Activated naive CD4-positive, alpha-beta T cell treated with anti-CD3 and anti-CD28 coated beads, Interleukin-2, amount 50 U/mL, for 16 hours (primary cell): ENCODE measurements around the gene URI1.
"Not testable (repeated sequence)": the region's sequence is repeated elsewhere in the genome, so short reads cannot be mapped to it uniquely, and the experiment has no call there.

Experiments used
- DNase-seq: peaks from one replicate; pipeline ENCODE4 v3.0.0-alpha.2; 2020

URI1 gene

DNA sequence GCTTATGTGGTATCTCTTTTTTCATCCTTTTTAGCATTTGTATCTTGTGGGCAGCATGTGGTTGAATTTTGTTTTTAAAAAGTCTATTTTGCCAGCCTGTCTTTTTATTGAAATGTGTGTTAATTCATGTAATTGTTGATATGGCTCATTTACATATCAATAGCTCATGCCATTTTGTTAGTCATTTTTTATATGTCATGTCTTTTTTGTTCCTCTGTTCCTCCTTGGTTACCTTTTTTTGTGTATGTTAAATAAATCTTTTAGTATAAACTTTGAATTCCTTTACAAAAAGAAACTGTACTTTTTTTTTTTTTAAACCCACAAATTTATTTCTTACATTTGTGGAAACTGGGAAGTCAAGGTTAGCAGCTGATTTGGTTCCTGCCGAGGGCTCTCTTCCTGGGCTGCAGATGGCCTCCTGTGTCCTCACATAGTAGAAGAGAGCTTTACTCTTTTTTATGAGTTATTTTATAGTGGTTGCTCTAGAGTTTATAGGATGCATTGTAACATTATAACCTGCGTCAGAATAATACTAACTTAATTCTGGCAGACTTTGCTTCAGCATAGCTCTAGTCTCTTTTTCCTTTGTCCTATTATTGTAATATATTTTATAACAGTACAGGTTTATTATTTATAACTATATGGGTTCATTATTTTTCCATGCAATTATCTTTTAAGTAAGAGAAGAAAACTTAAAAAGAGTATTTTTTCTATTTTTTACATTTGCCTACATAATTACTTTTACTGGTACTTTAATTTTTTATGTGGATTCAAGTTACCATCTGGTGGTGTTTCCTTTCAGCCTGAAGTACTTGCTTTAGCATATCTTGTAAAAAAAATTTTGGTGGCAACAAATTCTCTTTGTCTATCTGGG, 86.3 kb downstream of the URI1 start:
- DNase-seq: no peak

DNA sequence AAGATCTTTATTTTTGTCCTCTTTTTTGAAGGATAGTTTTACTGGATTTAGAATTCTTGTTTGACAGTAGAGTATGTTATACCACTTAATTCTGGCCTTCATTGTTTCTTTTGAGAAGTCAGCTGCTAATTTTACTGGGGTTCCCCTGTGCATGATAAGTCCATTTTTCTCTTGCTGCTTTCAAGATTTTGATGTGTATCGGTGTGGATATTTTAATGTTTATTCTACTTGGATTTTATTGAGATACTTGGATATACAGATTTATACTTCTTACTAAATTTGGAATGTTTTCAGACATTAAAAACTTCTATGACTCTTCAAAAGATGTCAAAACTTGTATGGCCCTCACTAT, 86.9 kb downstream of the URI1 start:
- no peak for DNase-seq

DNA sequence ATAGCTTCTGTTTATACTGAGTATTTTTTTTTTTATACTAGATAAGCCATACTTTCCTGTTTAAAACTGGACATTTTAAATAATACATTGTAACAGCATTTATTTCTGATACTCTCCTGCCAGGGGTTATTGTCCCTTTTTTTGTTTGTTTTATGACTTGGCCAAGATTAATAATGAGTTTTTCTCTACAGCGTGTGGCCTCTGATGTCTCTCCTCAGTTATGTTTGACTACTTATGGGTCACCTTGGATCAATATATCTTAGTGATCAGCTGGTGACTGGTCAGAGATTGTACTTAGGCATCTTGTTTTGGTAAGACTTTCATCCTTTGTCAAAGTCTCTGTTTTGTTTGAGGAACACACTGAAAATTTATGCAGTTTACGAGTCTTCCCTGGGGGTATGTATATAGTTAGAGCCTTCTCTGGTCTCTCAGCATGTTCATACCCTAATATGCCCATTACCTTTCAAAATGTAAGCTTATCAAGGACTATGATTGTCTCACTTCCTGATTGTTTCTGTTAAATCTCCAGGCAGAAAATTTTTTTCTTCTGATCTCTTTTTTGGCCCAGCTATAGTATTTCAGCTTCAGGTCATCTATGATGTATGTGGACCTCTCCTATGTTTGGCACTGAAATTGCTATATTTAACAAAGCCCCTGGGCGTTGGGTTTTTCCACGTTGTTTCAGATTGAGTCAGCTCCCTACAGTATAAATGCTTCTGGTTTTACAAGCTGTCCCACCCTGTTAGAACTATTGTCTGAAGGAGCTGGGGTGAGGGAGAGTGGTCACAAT, 87.9 kb downstream of the URI1 start:
- no peak for DNase-seq

DNA sequence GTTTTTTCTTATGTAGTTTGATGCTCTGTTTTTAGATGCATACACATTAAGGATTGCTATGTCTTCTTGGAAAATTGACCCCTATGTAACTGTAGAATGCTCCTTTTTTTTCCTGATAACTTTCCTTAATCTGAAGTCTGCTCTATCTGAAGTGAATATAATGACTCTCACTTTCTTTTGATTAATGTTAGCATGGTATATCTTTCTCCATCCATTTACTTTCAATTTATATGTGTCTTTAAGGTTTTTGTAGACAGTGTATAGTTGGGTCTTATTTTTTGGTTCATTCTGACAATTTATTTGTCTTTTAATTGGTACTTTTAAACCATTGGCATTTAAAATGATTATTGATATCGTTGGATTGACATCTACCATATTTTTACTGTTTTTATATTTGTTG, 92.3 kb downstream of the URI1 start:
- no peak for DNase-seq

DNA sequence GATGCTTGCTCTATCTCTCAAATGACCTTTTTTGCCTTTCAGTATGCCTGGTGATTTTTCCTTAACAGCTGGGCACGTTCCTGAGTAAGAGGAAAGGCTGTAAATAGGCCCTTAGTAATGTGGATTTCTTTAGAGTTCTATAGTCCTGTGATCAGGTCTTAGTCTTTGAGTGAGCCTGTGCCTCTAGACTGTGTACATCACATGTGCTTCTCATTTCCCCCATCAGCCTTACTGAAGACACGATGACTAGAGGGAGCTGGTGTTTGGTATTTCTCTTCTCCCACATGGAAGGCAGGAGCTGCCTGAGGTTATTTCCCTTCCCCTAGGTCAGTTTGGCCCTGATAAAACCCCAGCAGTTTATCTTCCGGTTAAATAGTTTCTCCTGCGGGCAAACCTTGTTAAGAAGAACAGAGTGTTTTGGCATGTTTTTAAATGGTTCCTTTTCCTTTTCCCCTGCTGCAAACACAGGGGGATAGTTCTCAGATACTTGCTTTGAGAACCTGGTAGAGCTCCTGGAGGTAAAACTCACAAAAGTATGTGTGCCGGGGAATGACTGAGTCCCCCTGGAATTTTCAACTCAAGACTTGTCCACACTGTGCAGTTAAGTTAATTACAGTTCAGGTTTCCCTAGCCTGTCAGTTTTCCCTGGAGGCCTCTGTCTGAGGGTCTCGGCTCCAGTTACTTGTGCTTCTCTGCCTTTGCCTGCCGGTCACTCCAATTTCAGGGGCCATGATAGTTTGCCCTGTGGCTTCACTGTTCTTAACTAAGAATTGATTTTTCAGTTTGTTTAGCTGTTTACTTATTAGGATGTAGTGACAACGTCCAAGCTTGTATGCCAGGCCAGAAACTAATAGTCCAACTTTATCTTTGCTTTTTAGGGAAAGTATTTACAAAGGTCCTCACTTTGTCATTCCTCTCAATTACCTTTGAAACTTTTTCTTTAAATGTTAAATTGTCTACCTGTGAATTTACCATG, 94.4 kb downstream of the URI1 start:
- no peak for DNase-seq

DNA sequence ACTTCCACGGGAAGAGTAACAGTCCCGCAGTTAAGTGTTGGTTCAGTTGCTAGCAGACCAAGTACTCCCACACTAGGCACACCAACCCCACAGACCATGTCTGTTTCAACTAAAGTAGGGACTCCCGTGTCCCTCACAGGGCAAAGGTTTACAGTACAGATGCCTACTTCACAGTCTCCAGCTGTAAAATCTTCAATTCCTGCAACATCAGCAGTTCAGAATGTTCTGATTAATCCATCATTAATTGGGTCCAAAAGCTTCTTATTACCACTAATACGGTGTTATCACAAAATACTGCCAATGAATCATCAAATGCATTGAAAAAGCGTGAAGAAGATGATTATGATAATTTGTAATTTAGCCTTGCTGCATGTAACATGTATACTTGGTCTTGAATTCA, 95.8 kb downstream of the URI1 start:
- DNase-seq: no peak

DNA sequence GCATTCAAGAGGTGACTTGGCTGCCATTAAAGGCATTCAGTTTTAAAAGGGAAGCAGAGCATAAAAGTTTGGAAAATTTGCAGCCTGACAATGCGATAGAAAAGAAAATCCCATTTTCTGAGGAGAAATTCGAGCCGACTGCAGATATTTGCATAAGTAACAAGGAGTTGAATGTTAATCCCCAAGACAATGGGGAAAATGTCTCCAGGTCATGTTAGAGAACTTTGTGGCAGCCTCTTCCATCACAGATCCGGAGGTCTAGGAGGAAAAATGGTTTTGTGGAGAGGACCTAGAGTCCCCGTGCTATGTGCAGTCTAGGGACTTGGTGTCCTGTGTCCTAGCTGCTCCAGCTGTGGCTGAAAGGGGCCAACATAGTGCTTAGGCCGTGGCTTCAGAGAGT, 99.9 kb downstream of the URI1 start:
- DNase-seq: not testable (repeated sequence)

DNA sequence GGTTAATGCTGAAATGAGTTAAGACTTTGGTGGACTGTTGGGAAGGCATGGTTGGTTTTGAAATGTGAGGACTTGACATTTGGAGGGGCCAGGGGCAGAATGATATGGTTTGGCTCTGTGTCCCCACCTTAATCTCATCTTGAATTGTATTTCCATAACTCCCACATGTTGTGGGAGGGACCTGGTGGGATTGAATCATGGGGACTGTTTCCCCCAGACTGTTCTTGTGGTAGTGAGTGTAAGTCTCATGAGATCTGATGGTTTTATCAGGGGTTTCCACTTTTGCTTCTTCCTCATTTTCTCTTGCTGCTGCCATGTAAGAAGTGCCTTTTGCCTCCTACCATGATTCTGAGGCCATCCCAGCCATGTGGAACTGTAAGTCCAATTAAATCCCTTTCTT, 101.0 kb downstream of the URI1 start:
- not testable (repeated sequence) for DNase-seq

DNA sequence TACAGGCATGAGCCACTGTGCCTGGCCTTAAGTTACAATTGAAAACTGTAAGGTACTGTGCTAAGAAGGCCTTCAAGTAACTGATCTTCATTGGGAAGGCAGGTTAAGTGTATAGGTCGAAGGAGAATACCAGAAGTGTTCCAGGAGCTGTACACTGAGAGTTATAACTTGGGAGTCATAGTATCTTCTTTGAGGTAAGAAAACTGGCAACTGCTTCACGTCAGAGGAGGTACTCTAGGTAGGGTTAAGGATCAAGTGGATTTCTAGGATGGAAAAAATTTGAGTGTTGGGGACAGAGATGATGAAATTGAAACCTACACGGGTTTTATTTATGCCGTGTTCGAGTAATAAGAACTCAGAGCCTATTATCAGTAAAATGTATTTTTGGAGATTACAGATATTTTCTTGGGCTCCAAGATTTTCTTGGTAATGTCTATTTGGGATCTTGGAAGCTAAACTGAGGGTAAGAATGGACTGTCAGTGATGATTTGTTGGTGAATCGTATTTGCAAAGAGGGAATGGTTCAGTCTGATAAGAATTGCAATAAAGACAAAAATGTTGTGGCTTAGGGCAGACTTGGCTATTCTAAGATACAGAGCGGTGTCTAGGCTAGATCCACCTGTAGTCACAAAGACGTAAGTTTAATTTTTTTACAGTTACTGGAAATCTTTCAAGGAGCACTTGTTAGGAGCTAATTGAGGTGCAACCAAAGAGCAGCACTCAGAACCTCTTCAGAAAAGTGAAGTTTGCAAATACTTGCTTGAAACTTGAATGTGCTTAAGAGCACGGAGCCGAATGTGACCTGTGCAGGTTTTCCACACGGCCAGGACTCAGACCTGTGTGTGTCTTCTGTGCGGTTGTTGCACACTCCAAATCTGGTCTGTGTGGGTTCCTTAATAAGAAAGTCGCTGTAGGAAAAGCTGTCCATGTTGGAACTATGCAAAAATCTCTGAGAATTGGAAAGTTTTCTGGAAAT, 102.5 kb downstream of the URI1 start:
- DNase-seq: no peak

DNA sequence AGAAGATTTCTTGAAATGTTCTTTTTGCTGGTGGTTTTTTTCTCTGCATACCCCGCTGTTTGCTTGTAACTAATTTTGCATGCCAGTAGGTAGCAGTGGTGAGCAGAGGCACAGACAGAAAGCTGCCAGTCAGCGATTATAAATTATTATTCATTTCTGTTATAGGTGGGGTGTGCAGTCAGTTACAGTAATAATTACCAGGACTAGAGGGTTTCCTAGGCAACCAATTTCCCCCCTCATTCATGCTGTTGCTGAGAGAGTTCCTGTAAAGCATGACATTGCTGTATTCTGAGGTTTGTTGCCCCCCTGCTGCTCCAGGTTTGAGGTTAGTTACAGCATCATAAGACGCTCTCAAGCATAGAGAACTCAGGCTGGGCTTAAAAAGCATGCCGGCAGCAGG, 104.5 kb downstream of the URI1 start:
- DNase-seq: no peak

DNA sequence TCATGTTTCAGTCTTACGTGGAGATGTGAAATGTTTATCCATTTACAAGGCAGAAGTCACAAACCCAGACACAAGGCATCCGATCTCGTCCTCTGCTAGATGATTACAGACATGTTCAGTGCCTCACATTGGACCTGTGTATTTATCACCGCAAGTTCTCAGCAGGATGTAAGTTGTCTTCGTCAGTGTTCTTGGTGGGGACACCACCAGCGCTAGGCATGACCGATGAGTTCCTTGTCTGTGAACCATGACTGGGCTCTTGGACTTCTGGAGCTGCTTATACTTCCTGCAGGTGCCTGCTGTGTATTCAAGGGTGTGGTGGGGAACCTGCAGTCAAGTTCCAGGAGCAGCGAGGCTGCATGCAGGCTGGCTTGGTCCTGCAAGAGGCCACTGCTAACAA, 105.4 kb downstream of the URI1 start:
- DNase-seq: no peak

DNA sequence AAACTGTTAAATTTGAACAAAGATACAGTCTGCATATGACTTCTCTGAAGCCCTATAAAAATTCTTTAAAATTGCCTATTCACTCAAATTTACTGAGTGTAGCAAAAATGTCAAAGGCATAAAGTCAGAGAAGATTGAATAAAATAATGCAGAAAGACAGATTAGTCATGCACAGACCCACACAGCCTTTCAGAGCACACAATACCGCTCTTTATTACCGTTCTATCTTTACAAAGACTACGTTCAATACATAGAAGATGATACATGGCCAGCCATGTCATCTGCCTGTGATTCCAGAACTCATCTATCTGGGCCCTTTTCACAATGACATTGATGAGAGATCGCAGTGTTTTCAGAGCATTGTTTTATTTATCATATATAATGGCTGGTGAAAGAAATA, 107.2 kb downstream of the URI1 start:
- no peak for DNase-seq

DNA sequence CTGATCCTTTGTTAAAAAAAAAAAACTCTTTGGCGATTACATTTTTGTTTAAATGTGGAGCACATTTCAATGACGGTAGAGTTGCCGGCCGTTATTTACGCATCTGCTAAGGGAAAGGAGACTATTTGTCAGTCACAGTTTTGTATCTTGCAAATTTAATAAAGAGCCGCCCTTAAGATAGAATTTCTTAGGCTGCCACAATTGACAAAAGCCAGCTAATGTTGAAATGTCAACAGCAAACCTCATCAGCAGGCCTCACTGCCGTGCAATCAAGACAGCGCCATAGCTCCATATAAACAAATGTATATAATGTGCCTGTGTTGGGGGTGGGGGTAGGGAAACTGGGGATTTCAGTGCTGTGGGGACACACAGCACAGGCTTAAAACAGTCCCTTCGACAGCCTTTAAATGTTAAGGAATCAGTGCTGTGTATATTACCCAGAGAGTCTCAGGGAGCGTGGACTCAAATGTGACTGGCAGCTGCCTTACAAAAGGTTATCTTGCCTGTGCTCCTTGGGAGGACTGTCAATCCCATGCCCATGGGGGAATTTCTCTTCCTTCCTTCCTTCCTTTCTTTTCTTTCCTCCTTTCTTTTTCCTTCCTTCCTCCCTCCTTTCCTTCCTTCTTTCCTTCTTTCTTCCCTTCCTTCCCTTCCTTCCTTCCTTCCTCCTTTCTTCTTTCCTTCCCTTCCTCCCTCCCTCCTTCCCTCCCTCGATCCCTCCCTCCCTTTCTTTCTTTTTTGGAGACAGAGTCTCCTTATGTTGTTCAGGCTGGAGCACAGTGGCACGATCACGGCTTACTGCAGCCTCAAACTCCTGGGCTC, 108.0 kb downstream of the URI1 start:
- DNase-seq: no peak

DNA sequence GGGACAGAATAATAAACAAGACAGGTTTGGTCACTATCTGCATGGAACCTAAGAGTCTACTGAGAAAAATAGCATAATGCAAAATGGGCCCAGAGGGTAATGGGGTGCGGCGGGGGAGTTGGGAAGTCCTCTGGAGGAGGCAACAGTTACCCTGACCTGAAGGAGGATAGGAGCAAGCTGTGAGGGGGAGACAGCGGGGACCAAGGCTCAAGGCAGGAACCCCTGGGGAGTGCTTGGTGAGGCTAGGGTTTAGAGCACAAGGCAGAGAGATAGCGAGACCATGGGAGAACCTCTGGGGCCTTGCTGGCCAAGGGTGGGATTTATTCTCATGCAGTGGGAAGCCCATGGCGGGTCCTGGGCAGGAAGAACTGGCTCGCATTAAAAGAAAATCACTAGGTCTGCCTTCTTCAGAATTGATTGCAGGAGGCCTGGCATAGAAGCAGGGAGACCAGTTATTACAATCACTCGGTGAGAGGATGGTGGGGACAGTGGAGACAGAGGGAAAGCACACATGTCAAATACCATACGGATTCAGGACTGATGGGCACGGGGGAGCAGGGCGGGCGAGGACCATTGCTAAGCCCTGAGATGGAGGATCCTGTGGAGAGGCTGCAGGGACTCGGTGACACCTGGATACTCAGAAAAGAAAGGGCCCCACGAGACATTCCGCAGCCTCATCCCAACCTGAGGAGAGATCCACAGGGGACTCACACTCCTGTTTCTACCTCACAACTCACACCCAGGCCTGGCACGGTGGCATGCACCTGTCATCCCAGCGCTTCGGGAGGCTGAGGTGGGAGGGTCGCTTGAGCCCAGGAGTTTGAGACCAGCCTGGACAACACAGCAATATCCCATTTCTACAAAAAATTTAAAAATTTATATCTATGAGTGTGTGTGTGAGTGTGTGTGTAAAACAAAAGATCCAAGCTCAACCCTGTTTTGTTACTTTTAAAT, 110.4 kb downstream of the URI1 start:
- DNase-seq: no peak

DNA sequence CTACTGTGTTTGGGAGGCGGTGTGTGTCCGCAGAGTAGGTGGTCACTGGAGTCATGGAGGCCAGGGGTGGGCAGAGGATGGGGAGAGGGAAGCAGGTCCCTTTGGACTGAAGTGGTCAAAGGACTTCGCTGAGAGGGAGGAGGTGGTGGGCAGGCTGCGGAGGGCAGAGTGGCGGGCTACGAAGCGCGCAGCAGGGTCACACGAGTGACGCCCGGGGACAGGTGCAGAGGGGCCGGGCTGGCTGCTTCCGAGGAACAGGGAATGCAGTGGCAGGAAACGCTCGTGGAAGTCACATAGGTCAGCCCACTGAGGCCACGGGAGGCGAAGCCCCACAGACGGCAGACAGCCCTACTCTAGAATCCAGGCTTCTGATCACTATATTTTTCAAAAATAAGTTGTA, 111.5 kb downstream of the URI1 start:
- DNase-seq: no peak

DNA sequence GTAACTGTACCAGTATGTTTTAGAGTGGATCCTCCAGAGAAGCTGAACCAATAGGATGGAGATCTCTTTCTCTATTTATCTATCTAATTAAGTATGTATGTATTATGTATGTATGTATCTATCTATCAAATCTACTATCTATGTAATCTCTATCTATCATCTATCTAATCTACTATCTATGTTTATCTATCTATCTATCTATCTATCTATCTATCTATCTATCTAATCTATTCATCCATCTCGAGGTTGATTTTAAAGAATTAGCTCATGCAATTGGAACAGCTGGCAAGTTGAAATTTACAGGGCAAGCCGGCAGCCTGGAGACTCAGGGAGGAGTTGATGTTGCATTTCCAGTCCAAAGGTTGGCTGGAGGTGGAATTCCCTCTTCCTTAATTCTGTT, 112.2 kb downstream of the URI1 start:
- DNase-seq: no peak

DNA sequence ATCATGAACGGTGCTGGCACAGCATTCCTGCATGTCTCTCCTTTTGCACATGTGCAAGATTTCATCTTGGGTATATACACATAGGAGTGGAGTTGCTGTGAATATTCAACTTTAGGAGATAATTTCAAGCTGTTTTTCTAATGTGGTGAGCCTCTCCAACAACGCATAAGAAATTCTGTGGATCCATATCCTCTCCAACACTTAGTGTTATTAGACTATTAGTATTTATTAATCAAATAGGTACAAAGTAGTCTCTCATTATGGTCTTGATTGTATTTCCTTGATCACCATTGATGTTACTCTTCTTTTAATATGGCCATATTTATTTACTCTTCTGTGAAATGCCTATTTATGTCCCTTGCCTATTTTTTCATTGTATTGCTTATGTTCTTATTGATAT, 114.5 kb downstream of the URI1 start:
- DNase-seq: no peak

DNA sequence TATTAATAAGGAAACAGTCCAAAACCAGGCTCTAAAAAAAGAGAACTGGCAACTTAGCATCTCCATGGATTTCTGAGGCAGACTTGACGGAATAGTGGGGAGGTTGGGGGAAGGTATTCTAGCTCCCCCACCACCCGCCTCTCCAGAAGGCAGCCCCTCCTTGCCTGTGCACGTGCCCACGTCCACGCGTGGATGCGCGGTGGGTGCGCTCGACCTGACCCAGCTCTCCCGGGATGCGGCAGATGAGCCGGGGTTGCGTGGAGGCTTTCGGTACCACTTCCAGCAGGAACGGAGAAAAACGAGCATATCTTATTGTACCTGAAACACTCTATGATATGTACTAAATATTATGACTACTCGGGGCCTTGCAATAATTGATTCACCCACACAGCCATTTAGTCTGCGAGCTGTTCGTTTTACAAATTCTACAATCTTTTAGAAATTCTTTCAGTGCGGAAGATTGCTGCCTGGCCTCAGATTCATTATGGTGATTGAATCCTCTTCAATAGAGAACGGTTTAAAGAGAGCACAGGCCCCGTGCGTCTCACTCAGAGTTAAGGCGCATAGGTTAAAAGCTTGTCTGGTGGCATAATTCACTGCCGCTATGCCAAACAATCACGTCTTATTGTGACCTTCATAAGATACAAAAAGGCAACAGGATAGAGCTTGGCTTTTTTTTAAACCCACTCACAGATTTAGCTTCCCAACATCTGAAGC, 117.9 kb downstream of the URI1 start:
- no peak for DNase-seq
